K562 (cell line): Measurements from ENCODE around the gene SLC9A3. TPM values are rescaled to one million over a fixed set of nuclear protein-coding genes. Genes with fewer than 3 reads are reported as not detected.
"Not testable (repeated sequence)": the region's sequence is repeated elsewhere in the genome, so short reads cannot be mapped to it uniquely, and the experiment has no call there.

Source experiments
- ATAC-seq: fragments of 200-7000 bp; cut with Tn5 transposase; 3 replicates; pipeline ENCODE4 v1.9.1; 2020; ENCODE audit warnings: moderate library complexity
- BruUV-seq: library from RNA; stranded (reverse); fragments of 400-500 nt; replicated peaks from 2 replicates; lab custom pipeline; 2021; lab: Mats Ljungman, UMichigan
- CTCF ChIA-PET: fragments of 300-600 bp; formaldehyde crosslinking; extraction: SDS; loops from one replicate; lab custom pipeline; 2021; ENCODE audit warnings: low intra/inter-chr PET ratio; lab: Yijun Ruan, JAX
- POLR2A ChIA-PET: fragments of 300-600, 350-650 bp; sonication (Branson Sonifier 250); formaldehyde crosslinking; extraction: SDS; loops from one replicate; lab custom pipeline; 2021; ENCODE audit warnings: antibody characterized with exemption, inconsistent platforms; lab: Yijun Ruan, JAX
- DNase-seq, 4 experiments: peaks; one replicate each; pipeline versions ENCODE4 v3.0.0 to v3.0.0-alpha.2; 2011 to 2018; ENCODE audit warnings: low spot score in 3 of 4, mixed read lengths in 3 of 4; ENCODE audit errors: extremely low read depth in 1 of 4
- FAIRE-seq: peaks from 2 replicates; lab custom pipeline; 2011; peaks lifted over from hg19 to GRCh38; lab: Jason Lieb, UNC
- H2AFZ ChIP-seq: 2 replicates; pipeline ENCODE4 v1.6.0; 2011; ENCODE audit warnings: low read depth, low read length, control low read depth, inconsistent platforms
- H3K27ac ChIP-seq: fragments of 200-600 bp; 3 replicates; pipeline ENCODE4 v1.8.0; 2011; ENCODE audit warnings: low read depth, mild to moderate bottlenecking, control low read depth, inconsistent platforms, low read length, moderate library complexity, mixed read lengths; ENCODE audit errors: extremely low read depth
- H3K27me3 ChIP-seq, 2 experiments: fragments of 300-600 bp in 1 of 2; 2 replicates in 1 of 2; 3 replicates in 1 of 2; pipeline versions ENCODE4 v1.6.0 to v1.8.0; 2011; ENCODE audit warnings: inconsistent platforms in 2 of 2, low read length in 2 of 2, mild to moderate bottlenecking in 1 of 2, mixed read lengths in 1 of 2, moderate library complexity in 1 of 2; ENCODE audit not compliant: control insufficient read depth in 2 of 2, insufficient read depth in 2 of 2
- H3K36me3 ChIP-seq: fragments of 300-600 bp; 3 replicates; pipeline ENCODE4 v1.8.0; 2011; ENCODE audit warnings: mild to moderate bottlenecking, low read length, inconsistent platforms; ENCODE audit not compliant: control insufficient read depth, insufficient read depth
- H3K4me1 ChIP-seq, 2 experiments: fragments of 200-600 bp in 1 of 2; replicated peaks in 1 of 2; 2 replicates in 1 of 2; 3 replicates in 1 of 2; pipeline versions ENCODE4 v1.5.1 to v1.8.0; 2011; ENCODE audit warnings: inconsistent platforms in 2 of 2, low read length in 2 of 2, mild to moderate bottlenecking in 1 of 2, mixed read lengths in 1 of 2, moderate library complexity in 1 of 2; ENCODE audit not compliant: control insufficient read depth in 2 of 2, insufficient read depth in 2 of 2
- H3K4me2 ChIP-seq: 2 replicates; pipeline ENCODE4 v1.6.1; 2011; ENCODE audit warnings: low read length, control low read depth, inconsistent platforms, mixed read lengths; ENCODE audit not compliant: insufficient read depth
- H3K4me3 ChIP-seq: fragments of 200-600 bp; sonication (generic), shearing (Covaris generic); 2 replicates; pipeline ENCODE4 v1.5.1; 2016; ENCODE audit warnings: control low read depth, inconsistent platforms
- H3K79me2 ChIP-seq: fragments of 200-600 bp; 3 replicates; pipeline ENCODE4 v1.8.0; 2011; ENCODE audit warnings: low read length, inconsistent platforms; ENCODE audit not compliant: control insufficient read depth, insufficient read depth
- H3K9ac ChIP-seq, 2 experiments: 2 replicates each; pipeline versions ENCODE4 v1.6.0 to v1.6.1; 2011; ENCODE audit warnings: low read depth in 2 of 2, low read length in 2 of 2, control low read depth in 1 of 2, inconsistent platforms in 1 of 2, mild to moderate bottlenecking in 1 of 2, mixed read lengths in 1 of 2; ENCODE audit not compliant: insufficient read depth in 1 of 2
- H3K9me1 ChIP-seq: one replicate; pipeline ENCODE4 v1.6.0; 2011; ENCODE audit warnings: inconsistent platforms, mild to moderate bottlenecking, low read length, moderate library complexity; ENCODE audit not compliant: control insufficient read depth, insufficient read depth
- H3K9me3 ChIP-seq: replicated peaks from 2 replicates; pipeline ENCODE4 v1.5.1; 2011; ENCODE audit warnings: low read depth, low read length, inconsistent platforms; ENCODE audit not compliant: control insufficient read depth, insufficient read depth
- H4K20me1 ChIP-seq: replicated peaks from 2 replicates; pipeline ENCODE4 v1.6.1; 2011; ENCODE audit warnings: low read length, inconsistent platforms, mixed read lengths; ENCODE audit not compliant: control insufficient read depth, insufficient read depth
- ARID2 ChIP-seq: fragments of 450-650 bp; IDR thresholded peaks from 2 replicates; pipeline ENCODE4 v1.6.1; 2017; ENCODE audit warnings: antibody characterized with exemption, mild to moderate bottlenecking
- CREBBP ChIP-seq: IDR thresholded peaks from one replicate; pipeline ENCODE4 v1.6.1; 2012; ENCODE audit warnings: low read depth, mild to moderate bottlenecking, control low read depth, inconsistent platforms, low read length
- E2F3 ChIP-seq: fragments of 250-450 bp; sonication (Bioruptor Pico); IDR thresholded peaks from 2 replicates; pipeline ENCODE4 v1.4.0; 2020; ENCODE audit warnings: mild to moderate bottlenecking
- RFX7 ChIP-seq: fragments of 250-450 bp; sonication (Bioruptor Pico); IDR thresholded peaks from 2 replicates; pipeline ENCODE4 v1.5.1; 2021; ENCODE audit warnings: mild to moderate bottlenecking
- SNRNP70 ChIP-seq: fragments of 200-400 bp; formaldehyde crosslinking; optimal IDR thresholded peaks from 2 replicates; pipeline ENCODE3; 2017; ENCODE audit warnings: low read depth, low read length
- ZNF133 ChIP-seq: fragments of 250-450 bp; sonication (Bioruptor Pico); IDR thresholded peaks from 2 replicates; pipeline ENCODE4 v1.4.0; 2020; ENCODE audit warnings: mild to moderate bottlenecking
- WGBS: fragments of 100-300 bp; shearing (Covaris generic); methylation state at CpG from one replicate; pipeline ENCODE4 v1.1.6; 2016; ENCODE audit warnings: low coverage, mixed read lengths; ENCODE audit not compliant: insufficient coverage; ENCODE audit errors: missing lambda C conversion rate; 5-methylcytosine and 5-hydroxymethylcytosine counted together
- in situ Hi-C: fragments of 300-500 bp; cut with MboI; formaldehyde crosslinking; loops from 4 replicates; pipeline ENCODE4 v1.15.0; 2018; ENCODE audit warnings: inconsistent platforms, mixed read lengths
- intact Hi-C: fragments of 100-400 bp; cut with micrococcal nuclease; formaldehyde crosslinking; loops from 2 replicates; pipeline ENCODE4 v1.14.2; 2022
- polyA plus RNA-seq, 8 experiments: library from polyadenylated mRNA; depleted of rRNA in 4 of 8; stranded (reverse) in 5 of 8; unstranded in 3 of 8; fragments of >200 nt; fragmentation: Nextera tagmentation in 2 of 8; fragmentation: Illumina TruSeq in 1 of 8; extraction: Ambion mirVana in 2 of 8; extraction: Trizol in 1 of 8; gene quantifications; 2 replicates each; pipeline versions ENCODE4 v1.2.1 to v1.2.3, GENCODE V29; 2011 to 2014; ENCODE audit warnings: inconsistent platforms in 1 of 8, missing spikeins in 1 of 8
- total RNA-seq, 7 experiments: library from RNA; depleted of rRNA in 6 of 7; stranded (reverse); fragments of >200 nt in 6 of 7; fragmentation: Illumina TruSeq in 2 of 7; extraction: Trizol in 2 of 7; gene quantifications; 2 replicates each; pipeline versions ENCODE4 v1.2.1 to v1.2.3, GENCODE V29; 2011 to 2021; ENCODE audit warnings: low replicate concordance in 1 of 7
- TF ChIP-seq, protein P1 (sequence below), 2 experiments: fragments of 450-650 bp; IDR thresholded peaks; 2 replicates each; pipeline ENCODE4 v1.6.1; 2016; ENCODE audit warnings: mild to moderate bottlenecking in 2 of 2, borderline replicate concordance in 1 of 2, low read depth in 1 of 2, moderate library complexity in 1 of 2

Gene SLC9A3
- total and polyA plus RNA-seq, 9 of the 15 experiments (the other 6 are each of a cell fraction or from before 2014, with no cell fraction given), result 1.5 to 5.8 (median 3.7) TPM; not detected in 2

DNA sequence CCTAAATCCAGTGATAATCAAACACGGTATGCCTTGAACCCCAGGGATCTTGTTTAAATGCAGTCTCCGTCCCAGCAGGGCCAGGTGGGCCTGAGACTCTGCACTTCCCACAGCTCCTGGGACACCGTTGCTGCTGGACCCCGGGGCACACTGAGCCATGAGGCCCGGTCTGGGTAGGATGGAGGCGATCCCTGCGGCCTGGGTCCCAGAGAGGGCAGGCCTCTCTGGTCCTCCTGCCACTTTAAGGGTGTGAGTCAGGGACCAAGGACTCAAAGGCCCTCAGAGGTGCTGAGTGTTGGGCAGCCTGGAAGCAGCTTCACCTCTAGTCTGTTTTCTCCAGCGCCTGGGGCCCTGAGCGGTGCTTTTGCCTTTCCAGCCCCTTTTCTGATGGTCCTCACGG is 34.1 kb upstream of the SLC9A3 start:
- FAIRE-seq, result no peak
- DNase-seq, result no peak
- H3K4me3 ChIP-seq, result no peak overlapping the region
- peaks cover 0 to 26% of the 10 kb centered on the region in 2 experiments; a peak in 3 of 5 replicates for H3K4me1 ChIP-seq
- no peaks in the 10 kb centered on the region for H3K9me1 ChIP-seq
- ATAC-seq, result peak; percentile 33
- BruUV-seq, result no TSS peak
- no peaks in the 10 kb centered on the region for H3K36me3 ChIP-seq
- no peak overlapping the region for H3K4me2 ChIP-seq
- H3K27me3 ChIP-seq, result peaks cover 16 to 63% of the 10 kb centered on the region in 2 experiments; a peak in 4 of 5 replicates
- no peaks in the 10 kb centered on the region for H3K9me3 ChIP-seq
- no peak overlapping the region for H3K27ac ChIP-seq
- no peak overlapping the region for H3K9ac ChIP-seq
- intact Hi-C loops, result no loop called here
- WGBS, result 5% methylated on average over 10 of the region's 10 CpGs
- CTCF ChIA-PET, result no interaction called here
- H2AFZ ChIP-seq, result no peak overlapping the region
- POLR2A ChIA-PET, result no interaction called here
- no peak for TF ChIP-seq RFX7 (CRISPR knock-in tag)
- TF ChIP-seq E2F3 (CRISPR knock-in tag), result no peak
- no peak for TF ChIP-seq ZNF133 (CRISPR knock-in tag)
- no peak for TF ChIP-seq CREBBP
- TF ChIP-seq SNRNP70, result no peak
- no peak for TF ChIP-seq ARID2
- TF ChIP-seq, protein P1, sequence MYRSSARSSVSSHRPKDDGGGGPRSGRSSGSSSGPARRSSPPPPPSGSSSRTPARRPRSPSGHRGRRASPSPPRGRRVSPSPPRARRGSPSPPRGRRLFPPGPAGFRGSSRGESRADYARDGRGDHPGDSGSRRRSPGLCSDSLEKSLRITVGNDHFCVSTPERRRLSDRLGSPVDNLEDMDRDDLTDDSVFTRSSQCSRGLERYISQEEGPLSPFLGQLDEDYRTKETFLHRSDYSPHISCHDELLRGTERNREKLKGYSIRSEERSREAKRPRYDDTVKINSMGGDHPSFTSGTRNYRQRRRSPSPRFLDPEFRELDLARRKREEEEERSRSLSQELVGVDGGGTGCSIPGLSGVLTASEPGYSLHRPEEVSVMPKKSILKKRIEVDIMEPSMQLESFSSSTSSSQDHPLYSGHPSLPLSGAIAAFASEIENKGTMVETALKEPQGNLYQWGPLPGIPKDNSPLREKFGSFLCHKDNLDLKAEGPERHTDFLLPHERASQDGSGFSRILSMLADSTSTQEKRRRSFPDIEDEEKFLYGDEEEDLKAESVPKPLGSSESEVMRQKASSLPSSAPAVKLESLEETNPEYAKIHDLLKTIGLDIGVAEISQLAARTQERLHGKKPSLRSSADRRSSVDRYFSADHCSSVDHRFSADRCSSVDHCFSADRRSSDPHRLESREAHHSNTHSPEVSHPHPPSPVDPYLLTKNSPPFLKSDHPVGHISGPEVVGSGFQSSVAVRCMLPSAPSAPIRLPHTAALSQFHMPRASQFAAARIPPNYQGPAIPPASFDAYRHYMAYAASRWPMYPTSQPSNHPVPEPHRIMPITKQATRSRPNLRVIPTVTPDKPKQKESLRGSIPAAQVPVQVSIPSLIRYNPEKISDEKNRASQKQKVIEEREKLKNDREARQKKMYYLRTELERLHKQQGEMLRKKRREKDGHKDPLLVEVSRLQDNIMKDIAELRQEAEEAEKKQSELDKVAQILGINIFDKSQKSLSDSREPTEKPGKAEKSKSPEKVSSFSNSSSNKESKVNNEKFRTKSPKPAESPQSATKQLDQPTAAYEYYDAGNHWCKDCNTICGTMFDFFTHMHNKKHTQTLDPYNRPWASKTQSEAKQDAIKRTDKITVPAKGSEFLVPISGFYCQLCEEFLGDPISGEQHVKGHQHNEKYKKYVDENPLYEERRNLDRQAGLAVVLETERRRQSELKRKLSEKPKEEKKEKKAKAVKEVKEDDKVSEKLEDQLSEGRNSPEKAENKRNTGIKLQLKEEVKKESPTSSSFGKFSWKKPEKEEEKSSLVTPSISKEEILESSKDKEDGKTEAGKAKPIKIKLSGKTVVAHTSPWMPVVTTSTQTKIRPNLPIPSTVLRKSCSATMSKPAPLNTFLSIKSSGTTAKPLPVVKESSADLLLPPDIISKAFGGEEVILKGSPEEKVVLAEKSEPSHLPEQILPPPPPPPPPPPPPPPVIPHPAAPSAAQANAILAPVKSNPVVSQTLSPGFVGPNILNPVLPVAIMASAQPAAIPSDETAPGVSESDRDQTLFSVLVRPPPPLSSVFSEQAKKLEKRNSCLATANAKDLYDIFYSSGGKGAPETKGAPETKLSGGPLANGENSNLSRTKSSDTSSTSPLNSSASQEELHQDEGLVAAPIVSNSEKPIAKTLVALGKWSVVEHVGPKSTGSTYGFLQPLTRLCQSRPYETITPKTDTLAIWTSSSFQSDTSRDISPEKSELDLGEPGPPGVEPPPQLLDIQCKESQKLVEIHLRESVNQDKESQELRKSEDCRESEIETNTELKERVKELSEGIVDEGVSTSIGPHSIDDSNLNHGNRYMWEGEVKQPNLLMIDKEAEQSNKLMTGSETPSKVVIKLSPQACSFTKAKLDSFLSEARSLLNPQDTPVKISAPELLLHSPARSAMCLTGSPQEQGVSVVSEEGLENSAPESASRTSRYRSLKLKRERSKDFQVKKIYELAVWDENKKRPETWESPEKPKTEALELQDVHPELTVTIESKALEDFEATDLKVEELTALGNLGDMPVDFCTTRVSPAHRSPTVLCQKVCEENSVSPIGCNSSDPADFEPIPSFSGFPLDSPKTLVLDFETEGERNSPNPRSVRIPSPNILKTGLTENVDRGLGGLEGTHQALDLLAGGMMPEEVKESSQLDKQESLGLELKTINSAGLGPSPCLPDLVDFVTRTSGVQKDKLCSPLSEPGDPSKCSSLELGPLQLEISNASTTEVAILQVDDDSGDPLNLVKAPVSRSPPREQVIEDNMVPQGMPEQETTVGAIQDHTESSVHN (IDR thresholded peaks at IDR 0.05; ENCODE audit: borderline replicate concordance in 1 of 2, low read depth in 1 of 2), result no peak
- in situ Hi-C loops, result no loop called here
- no peaks in the 10 kb centered on the region for H3K79me2 ChIP-seq
- H4K20me1 ChIP-seq, result peaks cover 9% of the 10 kb centered on the region; the same call in 1 of the 2 replicates

DNA sequence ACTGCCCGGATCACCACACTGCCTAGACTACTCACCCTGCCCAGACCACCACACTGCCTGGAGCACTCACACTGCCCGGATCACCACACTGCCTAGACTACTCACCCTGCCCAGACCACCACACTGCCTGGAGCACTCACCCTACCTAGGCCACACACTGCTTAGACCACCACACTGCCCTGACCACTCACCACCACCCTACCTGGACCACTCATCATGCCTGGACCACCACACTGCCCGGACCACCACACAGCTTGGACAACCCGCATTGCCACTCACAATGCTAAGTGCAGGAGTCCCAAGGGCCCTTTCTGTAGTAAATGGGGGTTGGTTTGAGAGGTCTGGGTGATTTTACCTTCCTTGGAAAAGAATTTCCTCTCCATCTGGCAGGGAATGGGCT is 33.7 kb upstream of the SLC9A3 start:
- BruUV-seq, FAIRE-seq, intact Hi-C loops: not testable (repeated sequence)

More for the DNA sequence above, 33.7 kb upstream of the SLC9A3 start:
- ATAC-seq, POLR2A ChIA-PET, H3K36me3 ChIP-seq, DNase-seq, H3K4me2 ChIP-seq, H4K20me1 ChIP-seq, H3K9me3 ChIP-seq, H3K79me2 ChIP-seq, H3K9ac ChIP-seq, in situ Hi-C loops, H2AFZ ChIP-seq, H3K9me1 ChIP-seq, H3K4me3 ChIP-seq, H3K27ac ChIP-seq, CTCF ChIA-PET: not testable (repeated sequence)
- 9% methylated on average over 3 of the region's 4 CpGs for WGBS
- Histone ChIP-seq H3K4me1 (peaks cover 0 to 26% of the 10 kb centered on the region in 2 experiments; a peak in 3 of 5 replicates), H3K27me3 (peaks cover 16 to 63% of the 10 kb centered on the region in 2 experiments; a peak in 4 of 5 replicates)
